GM19043 (cell line): ENCODE data around the gene CDH20.
A peak's percentile ranks its signal among the peaks of the same experiment; 100 is the strongest.

Experiments used
- ATAC-seq: cut with Tn5 transposase; IDR thresholded peaks from one replicate; pipeline ENCODE4 v1.9.1; 2021; ENCODE audit warnings: low read depth; ENCODE audit not compliant: unreplicated experiment

Gene CDH20

GRCh38 chr18:61502472-61502871, 169.2 kb downstream of the CDH20 start:
- ATAC-seq = no peak

DNA sequence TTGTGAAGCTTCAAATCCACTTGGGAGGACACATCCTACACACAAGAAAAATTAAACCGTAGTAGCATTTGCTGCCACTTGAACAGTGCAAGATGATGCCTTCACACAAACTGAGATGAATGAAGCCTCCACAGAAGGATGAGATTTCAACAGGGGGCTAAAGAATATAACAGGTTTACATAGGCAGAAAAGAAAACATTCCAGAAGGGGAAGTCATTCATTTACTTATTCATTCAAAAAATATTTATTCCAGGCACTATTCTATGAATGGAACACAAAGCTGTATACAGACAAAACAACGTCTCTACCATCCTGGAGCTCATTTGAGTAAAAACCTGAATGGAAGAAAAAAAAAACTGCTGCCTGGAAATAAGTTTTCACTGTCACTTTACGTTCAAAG, 170.5 kb downstream of the CDH20 start:
- no peak for ATAC-seq

GRCh38 chr18:61528961-61529360, 195.7 kb downstream of the CDH20 start:
- ATAC-seq = no peak

GRCh38 chr18:61530681-61531080, 197.5 kb downstream of the CDH20 start:
- ATAC-seq = no peak

DNA sequence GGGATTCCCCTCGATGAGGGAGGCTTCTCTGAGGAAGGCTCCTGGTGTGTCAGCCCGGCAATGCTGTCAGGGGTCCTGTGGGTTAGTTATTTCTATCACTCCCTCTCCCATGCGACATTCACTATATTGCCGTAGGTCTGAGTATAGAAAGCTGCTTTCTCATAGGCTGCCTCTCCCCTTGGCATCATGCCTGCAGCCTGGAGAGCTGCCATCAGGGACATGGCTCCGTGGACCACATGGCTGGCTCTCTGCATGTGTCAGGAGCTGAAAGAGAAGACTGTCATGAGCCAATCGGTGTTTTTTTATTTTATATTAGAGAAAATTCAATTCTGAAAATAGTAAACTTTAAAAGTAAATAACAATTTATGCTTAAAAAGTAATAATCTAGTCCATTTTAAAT, 198.0 kb downstream of the CDH20 start:
- no peak for ATAC-seq

GRCh38 chr18:61531891-61532290, 198.7 kb downstream of the CDH20 start:
- no peak for ATAC-seq

DNA sequence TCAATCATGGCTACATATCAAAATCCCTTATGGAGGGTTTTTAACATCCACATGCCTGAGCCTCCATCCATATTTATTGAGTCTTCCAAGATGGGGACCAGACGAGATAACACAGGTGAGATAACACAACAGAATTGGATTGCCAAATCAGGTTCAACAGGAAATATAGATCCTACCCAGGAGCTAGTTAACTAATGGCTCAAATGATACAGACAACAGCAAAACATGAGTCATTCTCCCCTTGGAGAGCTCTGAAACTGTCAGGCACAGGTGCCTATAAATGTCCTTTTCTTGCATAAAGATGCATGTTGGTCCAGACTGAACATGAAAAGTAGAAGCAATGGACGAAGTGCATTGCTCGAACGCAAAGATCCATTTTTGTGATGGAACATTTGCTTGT, 202.2 kb downstream of the CDH20 start:
- no peak for ATAC-seq

GRCh38 chr18:61541673-61542072, 208.4 kb downstream of the CDH20 start:
- ATAC-seq = no peak

- ATAC-seq = no peak
Measured at GRCh38 chr18:61542596-61542995, 209.4 kb downstream of the CDH20 start.

- no peak for ATAC-seq
Measured at GRCh38 chr18:61543518-61543917, 210.3 kb downstream of the CDH20 start.

GRCh38 chr18:61544178-61544577, 210.9 kb downstream of the CDH20 start:
- no peak for ATAC-seq

DNA sequence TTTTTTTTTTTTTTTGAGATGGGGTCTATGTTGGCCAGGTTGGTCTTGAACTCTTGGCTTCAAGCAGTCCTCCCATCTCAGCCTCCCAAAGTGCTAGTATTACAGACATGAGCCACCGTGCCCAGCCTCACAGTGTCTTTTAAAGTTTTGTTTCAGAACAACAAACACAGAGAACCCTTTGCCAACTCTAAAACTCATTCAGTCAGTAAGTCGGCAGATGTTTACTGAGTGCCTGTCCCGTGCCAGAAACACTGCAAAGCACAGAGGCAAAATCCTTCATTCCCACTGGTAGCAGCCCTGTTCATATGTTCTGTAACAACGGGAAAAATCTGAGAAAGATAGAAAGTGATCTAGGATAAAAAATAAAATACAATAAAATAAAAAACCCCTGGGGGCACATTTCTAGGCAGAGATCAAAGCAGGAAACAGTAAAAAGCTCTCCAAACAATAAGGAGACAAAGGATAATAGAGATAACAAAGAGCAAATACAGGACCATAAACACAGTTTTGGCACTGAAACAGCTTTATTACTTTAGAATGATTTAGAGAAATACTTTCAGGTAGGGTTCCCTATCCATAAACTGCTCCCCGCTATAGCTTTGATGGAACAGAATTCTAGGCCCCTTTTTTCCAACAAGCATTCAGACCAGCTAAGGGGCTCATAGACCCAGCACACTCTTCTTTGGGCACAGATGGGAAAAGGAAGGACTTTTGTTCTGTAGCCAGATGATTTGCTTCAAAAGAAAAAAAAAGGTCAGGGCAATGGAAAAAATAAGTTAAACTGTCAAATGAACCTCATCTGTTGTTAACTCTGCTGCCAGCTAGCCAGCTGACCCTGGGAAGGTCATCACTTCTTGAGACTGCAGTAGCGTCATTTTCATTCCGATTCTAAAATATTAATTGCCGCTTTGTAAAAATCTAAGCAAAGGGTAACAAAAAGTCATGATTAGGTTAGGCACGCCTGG, 212.3 kb downstream of the CDH20 start:
- ATAC-seq = no peak

DNA sequence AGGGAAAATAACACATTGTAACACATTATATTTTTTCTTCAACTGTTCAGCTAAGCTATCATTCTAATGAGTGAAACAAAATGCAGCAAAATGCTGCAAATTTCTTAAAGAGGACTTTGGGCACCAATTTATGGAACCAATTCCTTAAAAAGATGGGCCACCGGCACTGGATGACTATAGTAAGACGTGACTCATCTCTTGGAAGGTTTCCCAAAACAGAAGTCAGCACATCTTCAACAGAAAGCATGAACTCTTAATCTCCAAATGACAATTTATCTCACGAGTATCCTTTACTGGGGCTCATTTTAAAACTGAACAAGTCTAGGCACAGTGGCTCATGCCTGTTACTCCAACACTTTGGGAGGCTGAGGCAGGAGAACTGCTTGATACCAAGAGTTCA, 213.4 kb downstream of the CDH20 start:
- no peak for ATAC-seq

DNA sequence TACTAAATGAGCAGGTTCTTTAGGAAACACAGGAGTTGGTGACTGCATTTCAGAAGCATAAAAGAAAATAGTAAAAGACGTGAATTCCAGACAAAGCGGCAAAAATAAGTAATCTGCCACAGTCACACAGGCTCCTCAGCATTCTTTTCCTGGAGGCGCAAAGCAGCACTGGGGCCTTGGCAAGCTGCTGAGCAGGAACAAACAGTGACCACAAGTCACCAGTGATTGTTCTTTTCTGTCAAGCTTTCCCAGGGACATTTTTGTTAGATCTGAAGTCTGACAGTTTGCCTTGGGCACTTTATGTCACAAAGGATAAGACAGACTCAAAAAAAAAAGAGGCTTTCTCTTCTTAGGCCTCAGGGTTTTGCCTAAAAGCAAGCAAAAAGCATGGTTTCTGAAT, 216.2 kb downstream of the CDH20 start:
- no peak for ATAC-seq

- no peak for ATAC-seq
Measured at GRCh38 chr18:61549889-61550288, 216.7 kb downstream of the CDH20 start.

GRCh38 chr18:61551586-61551985, 218.4 kb downstream of the CDH20 start:
- peak; percentile 86 for ATAC-seq

- no peak for ATAC-seq
Measured at GRCh38 chr18:61553045-61553659, 219.9 kb downstream of the CDH20 start.

DNA sequence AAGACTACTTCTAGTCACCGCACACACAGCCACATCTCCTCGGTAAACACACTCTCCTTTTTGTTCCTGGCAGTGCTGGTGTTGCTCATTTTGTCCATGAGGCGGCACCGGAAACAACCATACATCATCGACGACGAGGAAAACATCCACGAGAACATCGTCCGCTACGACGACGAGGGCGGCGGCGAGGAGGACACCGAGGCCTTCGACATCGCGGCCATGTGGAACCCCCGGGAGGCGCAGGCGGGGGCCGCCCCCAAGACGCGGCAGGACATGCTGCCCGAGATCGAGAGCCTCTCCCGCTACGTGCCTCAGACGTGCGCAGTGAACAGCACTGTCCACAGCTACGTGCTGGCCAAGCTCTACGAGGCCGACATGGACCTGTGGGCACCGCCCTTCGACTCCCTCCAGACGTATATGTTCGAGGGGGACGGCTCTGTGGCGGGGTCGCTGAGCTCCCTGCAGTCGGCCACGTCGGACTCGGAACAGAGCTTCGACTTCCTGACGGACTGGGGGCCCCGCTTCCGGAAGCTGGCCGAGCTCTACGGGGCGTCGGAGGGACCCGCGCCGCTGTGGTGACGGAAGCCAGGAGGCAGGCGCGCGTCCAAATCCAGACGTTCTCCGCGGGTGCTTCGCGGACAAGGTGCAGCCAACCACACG, 221.0 kb downstream of the CDH20 start:
- ATAC-seq = no peak

DNA sequence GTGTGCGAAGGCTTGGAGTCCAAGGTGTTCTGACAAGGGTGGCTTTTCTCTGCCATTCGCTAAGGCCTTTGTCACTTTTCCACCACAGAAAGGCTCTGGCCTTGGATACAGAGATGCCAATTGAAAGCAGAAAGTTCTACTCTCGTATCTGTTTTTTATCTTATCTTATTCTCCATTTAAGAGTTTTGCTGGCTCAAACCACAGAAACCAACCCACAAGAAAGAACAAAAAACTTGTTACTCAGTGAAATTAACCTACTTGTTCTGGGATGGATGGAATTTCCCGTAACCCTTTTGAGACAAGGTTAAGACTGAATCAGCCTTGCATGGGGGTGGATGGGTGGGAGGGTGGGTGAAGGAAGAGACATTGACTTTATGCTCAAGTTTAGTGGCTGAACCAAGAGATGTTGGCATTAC, 221.7 kb downstream of the CDH20 start:
- no peak for ATAC-seq

DNA sequence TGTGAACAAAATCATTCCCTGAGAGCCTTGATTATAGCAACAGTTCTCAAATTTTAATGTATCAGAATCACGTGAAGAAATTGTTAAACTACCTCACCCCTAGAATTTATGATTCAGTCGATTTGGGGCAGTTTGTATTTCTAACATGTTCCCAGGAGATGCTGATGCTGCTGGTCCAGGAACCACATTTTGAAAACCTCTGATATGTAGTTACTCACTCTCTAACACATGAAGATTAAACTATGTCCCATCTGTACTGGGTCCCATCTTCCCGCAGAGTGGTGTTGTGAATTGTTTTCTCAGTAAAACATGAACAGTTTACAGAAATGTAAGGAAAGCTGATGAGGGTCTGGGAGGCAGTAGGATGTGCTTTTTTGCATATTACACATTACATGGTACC, 223.1 kb downstream of the CDH20 start:
- ATAC-seq = no peak

DNA sequence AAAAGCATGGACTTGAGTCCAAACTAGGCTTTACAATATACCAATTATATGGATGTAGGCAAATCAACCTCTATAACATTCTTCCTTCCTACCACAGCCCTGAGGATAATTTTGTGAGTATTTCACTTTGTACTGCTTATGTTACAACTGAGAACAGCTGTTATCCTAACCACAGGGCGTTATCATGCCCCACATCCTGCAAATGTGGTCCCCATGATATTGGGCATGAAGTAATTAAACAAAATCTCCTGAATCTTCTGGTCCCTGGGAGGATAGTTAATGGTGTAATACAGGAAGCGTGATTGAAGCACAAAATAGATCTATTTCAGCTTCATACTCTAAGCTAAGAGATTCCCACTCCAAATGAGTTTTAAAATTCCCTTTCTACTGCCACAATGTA, 223.6 kb downstream of the CDH20 start:
- ATAC-seq = no peak
